Vagina (tissue), 2 donors: ENCODE measurements around the gene GLOD4. TPM values are rescaled to one million over a fixed set of nuclear protein-coding genes. Genes with fewer than 3 reads are reported as not detected.
"Not testable (repeated sequence)": the region's sequence is repeated elsewhere in the genome, so short reads cannot be mapped to it uniquely, and the experiment has no call there.

Experiments used
- DNase-seq, 2 donors: peaks; one replicate each; pipeline ENCODE4 v3.0.0-alpha.2; 2017; ENCODE audit errors: extremely low spot score in 2 of 2
- H3K27ac ChIP-seq: fragments of 200-600 bp; sonication (generic); one replicate; pipeline ENCODE4 v1.5.1; 2019
- H3K27me3 ChIP-seq: fragments of 200-600 bp; sonication (generic); one replicate; pipeline ENCODE4 v1.5.1; 2019
- H3K36me3 ChIP-seq, 2 donors: fragments of 200-600 bp; sonication (generic); one replicate each; pipeline ENCODE4 v1.5.1; 2017 to 2019
- H3K4me1 ChIP-seq: fragments of 200-600 bp; sonication (generic); one replicate; pipeline ENCODE4 v1.5.1; 2019
- H3K4me3 ChIP-seq, 2 donors: fragments of 200-600 bp; sonication (generic); 1 replicate in 1 of 2; 2 replicates in 1 of 2; pipeline ENCODE4 v1.5.1; 2016 to 2019
- H3K9me3 ChIP-seq: fragments of 200-600 bp; sonication (generic); one replicate; pipeline ENCODE4 v1.5.1; 2019
- POLR2A ChIP-seq, 2 donors: fragments of 450-650 bp; IDR thresholded peaks; one replicate each; pipeline ENCODE4 v1.6.1; 2017; ENCODE audit warnings: antibody characterized with exemption in 2 of 2, mild to moderate bottlenecking in 2 of 2, moderate library complexity in 2 of 2
- POLR2AphosphoS5 ChIP-seq, 2 donors: sonication (generic); formaldehyde crosslinking; IDR thresholded peaks; one replicate each; pipeline ENCODE4 v1.9.0; 2017; ENCODE audit warnings: antibody characterized with exemption in 2 of 2, mild to moderate bottlenecking in 2 of 2, low read depth in 1 of 2; ENCODE audit not compliant: insufficient read depth in 1 of 2
- intact Hi-C: fragments of 100-400 bp; cut with DNase I; formaldehyde crosslinking; loops from one replicate; pipeline ENCODE4 v1.15.1; 2023
- total RNA-seq: library from RNA; depleted of rRNA; stranded (reverse); fragments of >200 nt; gene quantifications from one replicate; pipeline ENCODE4 v1.2.3, GENCODE V29; 2016
- TF ChIP-seq, protein P1 (sequence below), 3 experiments: fragments of 450-650 bp in 2 of 3; fragments of 200-600 bp in 1 of 3; sonication (generic) in 1 of 3; IDR thresholded peaks; one replicate each; pipeline ENCODE4 v1.5.1; 2017 to 2019; ENCODE audit warnings: antibody characterized with exemption in 3 of 3, mild to moderate bottlenecking in 2 of 3, moderate library complexity in 2 of 3

Gene GLOD4
- total RNA-seq, 1 donor from 2014 or later: 36.8 TPM

DNA sequence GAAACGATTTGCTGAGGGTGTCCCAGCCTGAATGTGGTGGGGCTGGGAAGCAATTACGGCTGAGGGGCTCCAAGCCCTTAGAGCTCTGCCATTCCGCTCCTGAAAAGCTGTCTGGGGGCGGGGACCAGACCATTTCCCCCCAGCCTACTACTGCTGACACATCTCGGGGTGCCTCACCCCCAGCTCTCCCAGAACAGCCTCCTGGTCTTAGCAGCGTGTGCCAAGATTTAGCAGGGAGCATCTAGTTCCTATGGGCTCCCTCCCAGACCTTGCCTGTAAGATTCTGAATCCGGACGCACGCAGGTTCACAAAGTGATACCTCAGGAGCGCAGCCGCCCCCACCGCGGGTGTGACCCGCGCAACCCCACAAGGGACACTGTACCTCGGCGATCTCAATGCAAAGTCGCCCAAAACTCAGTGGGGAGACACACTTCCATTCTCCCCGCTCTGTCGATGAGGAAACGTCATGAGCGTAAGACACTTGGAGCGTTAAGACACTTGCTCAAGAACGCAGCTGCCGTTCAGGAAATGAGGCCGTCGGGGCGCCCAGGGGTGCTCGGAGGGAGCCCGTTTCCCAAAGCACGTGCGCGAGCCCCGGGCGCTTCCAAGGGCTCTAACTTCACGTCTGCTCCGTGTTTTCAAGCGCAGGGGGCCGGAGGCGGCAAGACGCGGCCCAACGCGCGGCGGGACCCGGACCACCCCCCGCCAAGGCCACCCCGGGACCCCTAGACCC, 30.6 kb downstream of the GLOD4 start:
- H3K4me1 ChIP-seq: peaks cover 21% of the 10 kb centered on the region
- peak overlapping the region; percentile 90 for H3K27ac ChIP-seq
- H3K36me3 ChIP-seq: peaks cover 0 to 13% of the 10 kb centered on the region in 2 donors
- H3K9me3 ChIP-seq: no peaks in the 10 kb centered on the region
- intact Hi-C loops: no loop called here
- no peaks in the 10 kb centered on the region for H3K27me3 ChIP-seq
- peak overlapping the region; percentile 55 to 83 for H3K4me3 ChIP-seq
- TF ChIP-seq, protein P1, sequence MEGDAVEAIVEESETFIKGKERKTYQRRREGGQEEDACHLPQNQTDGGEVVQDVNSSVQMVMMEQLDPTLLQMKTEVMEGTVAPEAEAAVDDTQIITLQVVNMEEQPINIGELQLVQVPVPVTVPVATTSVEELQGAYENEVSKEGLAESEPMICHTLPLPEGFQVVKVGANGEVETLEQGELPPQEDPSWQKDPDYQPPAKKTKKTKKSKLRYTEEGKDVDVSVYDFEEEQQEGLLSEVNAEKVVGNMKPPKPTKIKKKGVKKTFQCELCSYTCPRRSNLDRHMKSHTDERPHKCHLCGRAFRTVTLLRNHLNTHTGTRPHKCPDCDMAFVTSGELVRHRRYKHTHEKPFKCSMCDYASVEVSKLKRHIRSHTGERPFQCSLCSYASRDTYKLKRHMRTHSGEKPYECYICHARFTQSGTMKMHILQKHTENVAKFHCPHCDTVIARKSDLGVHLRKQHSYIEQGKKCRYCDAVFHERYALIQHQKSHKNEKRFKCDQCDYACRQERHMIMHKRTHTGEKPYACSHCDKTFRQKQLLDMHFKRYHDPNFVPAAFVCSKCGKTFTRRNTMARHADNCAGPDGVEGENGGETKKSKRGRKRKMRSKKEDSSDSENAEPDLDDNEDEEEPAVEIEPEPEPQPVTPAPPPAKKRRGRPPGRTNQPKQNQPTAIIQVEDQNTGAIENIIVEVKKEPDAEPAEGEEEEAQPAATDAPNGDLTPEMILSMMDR (IDR thresholded peaks at IDR 0.05): no peak
- no peak for TF ChIP-seq POLR2A (IDR thresholded peaks at IDR 0.05)
- TF ChIP-seq POLR2AphosphoS5 (IDR thresholded peaks at IDR 0.05; ENCODE audit: insufficient read depth in 1 of 2, low read depth in 1 of 2): no peak
- no peak for DNase-seq

DNA sequence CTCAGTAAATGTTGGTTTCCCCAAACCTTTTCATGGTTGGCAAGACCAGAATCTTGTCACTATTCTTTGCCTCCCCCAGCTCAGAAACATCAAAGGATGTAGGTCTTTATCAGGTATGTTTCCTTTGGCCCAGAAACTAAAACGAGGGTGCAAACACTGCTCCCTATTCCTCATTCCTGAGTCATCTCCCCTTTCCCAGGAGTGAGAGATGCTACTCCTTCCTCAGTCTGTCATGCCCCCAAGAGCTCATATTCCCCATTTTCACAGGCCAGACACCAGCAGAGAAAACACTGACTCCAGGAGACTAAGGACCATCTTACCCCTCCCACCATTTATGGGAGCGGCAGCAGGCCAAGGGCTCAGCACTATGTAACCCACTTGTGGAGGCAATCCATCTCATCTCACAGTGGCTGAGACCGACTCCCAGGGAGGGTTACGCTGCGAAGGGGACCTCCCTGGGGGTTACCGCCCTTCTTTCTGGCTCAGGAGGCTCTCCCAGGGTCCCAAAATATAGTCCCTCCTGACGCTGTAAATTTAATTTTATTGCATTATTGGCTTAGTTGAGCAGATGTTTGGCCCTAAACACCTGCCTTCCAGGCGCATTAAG, 31.5 kb downstream of the GLOD4 start:
- H3K27ac ChIP-seq: no peak overlapping the region

DNA sequence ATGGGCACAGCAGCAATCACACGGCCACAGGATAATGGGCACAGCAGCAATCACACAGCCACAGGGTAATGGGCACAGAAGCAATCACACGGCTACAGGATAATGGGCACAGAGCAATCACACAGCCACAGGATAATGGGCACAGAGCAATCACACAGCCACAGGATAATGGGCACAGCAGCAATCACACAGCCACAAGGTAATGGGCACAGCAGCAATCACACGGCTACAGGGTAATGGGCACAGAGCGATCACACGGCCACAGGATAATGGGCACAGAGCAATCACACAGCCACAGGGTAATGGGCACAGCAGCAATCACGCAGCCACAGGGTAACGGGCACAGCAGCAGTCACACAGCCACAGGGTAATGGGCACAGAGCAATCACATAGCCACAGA, 32.7 kb downstream of the GLOD4 start:
- H3K27ac ChIP-seq, H3K27me3 ChIP-seq, H3K4me3 ChIP-seq, H3K9me3 ChIP-seq, intact Hi-C loops, DNase-seq: not testable (repeated sequence)
- H3K36me3 ChIP-seq: peaks cover 0 to 33% of the 10 kb centered on the region in 2 donors
- peaks cover 21% of the 10 kb centered on the region for H3K4me1 ChIP-seq

More for the DNA sequence above, 31.5 kb downstream of the GLOD4 start:
- no peaks in the 10 kb centered on the region for H3K27me3 ChIP-seq
- no peaks in the 10 kb centered on the region for H3K9me3 ChIP-seq
- peaks cover 21% of the 10 kb centered on the region for H3K4me1 ChIP-seq
- peak overlapping the region; percentile 55 to 83 for H3K4me3 ChIP-seq
- intact Hi-C loops: no loop called here
- TF ChIP-seq, protein P1 (IDR thresholded peaks at IDR 0.05): no peak
- TF ChIP-seq POLR2AphosphoS5 (IDR thresholded peaks at IDR 0.05; ENCODE audit: insufficient read depth in 1 of 2, low read depth in 1 of 2): no peak
- peaks cover 0 to 22% of the 10 kb centered on the region in 2 donors for H3K36me3 ChIP-seq
- DNase-seq: no peak

DNA sequence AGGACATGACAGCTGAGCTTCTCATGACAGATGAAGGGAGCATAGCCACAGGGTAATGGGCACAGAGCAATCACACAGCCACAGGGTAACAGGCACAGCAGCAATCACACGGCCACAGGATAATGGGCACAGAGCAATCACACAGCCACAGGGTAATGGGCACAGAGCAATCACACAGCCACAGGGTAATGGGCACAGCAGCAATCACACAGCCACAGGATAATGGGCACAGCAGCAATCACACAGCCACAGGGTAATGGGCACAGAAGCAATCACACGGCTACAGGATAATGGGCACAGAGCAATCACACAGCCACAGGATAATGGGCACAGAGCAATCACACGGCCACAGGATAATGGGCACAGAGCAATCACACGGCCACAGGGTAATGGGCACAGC, 33.5 kb downstream of the GLOD4 start:
- H3K27me3 ChIP-seq, intact Hi-C loops, H3K27ac ChIP-seq, DNase-seq, H3K9me3 ChIP-seq, H3K4me3 ChIP-seq: not testable (repeated sequence)
- Histone ChIP-seq H3K4me1 (peaks cover 21% of the 10 kb centered on the region), H3K36me3 (peaks cover 0 to 38% of the 10 kb centered on the region in 2 donors)

- TF ChIP-seq POLR2A (IDR thresholded peaks at IDR 0.05) (no peak), POLR2AphosphoS5 (IDR thresholded peaks at IDR 0.05; ENCODE audit: insufficient read depth in 1 of 2, low read depth in 1 of 2) (no peak)
- TF ChIP-seq, protein P1 (IDR thresholded peaks at IDR 0.05): no peak
- Histone ChIP-seq H3K27ac (no peak overlapping the region), H3K4me3 (no peak overlapping the region), H3K36me3 (peaks cover 0 to 41% of the 10 kb centered on the region in 2 donors), H3K27me3 (no peaks in the 10 kb centered on the region), H3K4me1 (peaks cover 21% of the 10 kb centered on the region), H3K9me3 (no peaks in the 10 kb centered on the region)
- intact Hi-C loops: no loop called here
- DNase-seq: no peak
Measured at GRCh38 chr17:746783-747629, 35.1 kb downstream of the GLOD4 start.
